Endothelial cell of umbilical vein (primary cell): ENCODE measurements around the gene SMIM38. TPM values are rescaled to one million over a fixed set of nuclear protein-coding genes. Genes with fewer than 3 reads are reported as not detected.

Experiments used
- BruUV-seq: library from RNA; stranded (reverse); fragments of 400-500 nt; replicated peaks from 2 replicates; lab custom pipeline; 2021; lab: Mats Ljungman, UMichigan
- CTCF ChIA-PET: fragments of 300-600, 350-600 bp; sonication (Branson Sonifier 250); formaldehyde crosslinking; loops from one replicate; lab custom pipeline; 2021; ENCODE audit warnings: antibody characterized with exemption, inconsistent platforms; lab: Charles Lee
- POLR2A ChIA-PET: fragments of 300-600, 350-600 bp; sonication (Branson Sonifier 250); formaldehyde crosslinking; loops from one replicate; lab custom pipeline; 2021; ENCODE audit warnings: antibody characterized with exemption, inconsistent platforms; lab: Charles Lee
- DNase-seq: peaks from one replicate; pipeline ENCODE4 v3.0.0-alpha.2; 2011; ENCODE audit warnings: low read depth, low spot score
- FAIRE-seq: peaks from 2 replicates; lab custom pipeline; 2011; peaks lifted over from hg19 to GRCh38; lab: Jason Lieb, UNC
- H2AFZ ChIP-seq: 2 replicates; pipeline ENCODE4 v1.6.0; 2012; ENCODE audit warnings: low read depth, low read length, control low read depth, inconsistent platforms
- H3K27ac ChIP-seq: 2 replicates; pipeline ENCODE4 v1.5.1; 2011; ENCODE audit warnings: low read depth, mild to moderate bottlenecking, control low read depth, low read length, moderate library complexity; ENCODE audit not compliant: insufficient read depth
- H3K27me3 ChIP-seq, 2 experiments: 2 replicates each; pipeline versions ENCODE4 v1.6.0 to v1.6.1; 2011; ENCODE audit warnings: low read length in 2 of 2, mixed read lengths in 1 of 2; ENCODE audit not compliant: control insufficient read depth in 2 of 2, insufficient read depth in 2 of 2
- H3K36me3 ChIP-seq, 2 experiments: 2 replicates in 1 of 2; 3 replicates in 1 of 2; pipeline ENCODE4 v1.5.1; 2011; ENCODE audit warnings: low read length in 2 of 2, mild to moderate bottlenecking in 1 of 2, moderate library complexity in 1 of 2; ENCODE audit not compliant: control insufficient read depth in 2 of 2, insufficient read depth in 2 of 2; ENCODE audit errors: extremely low read depth in 1 of 2
- H3K4me1 ChIP-seq: 3 replicates; pipeline ENCODE4 v1.5.1; 2011; ENCODE audit warnings: mild to moderate bottlenecking, low read length; ENCODE audit not compliant: control insufficient read depth, insufficient read depth; ENCODE audit errors: extremely low read depth
- H3K4me2 ChIP-seq: 2 replicates; pipeline ENCODE4 v1.6.1; 2011; ENCODE audit warnings: low read length, control low read depth, mixed read lengths; ENCODE audit not compliant: insufficient read depth
- H3K4me3 ChIP-seq, 3 experiments: fragments of 200-600 bp in 1 of 3; sonication (generic), shearing (Covaris generic) in 1 of 3; replicated peaks in 1 of 3; 2 replicates each; pipeline ENCODE4 v1.5.1; 2011 to 2016; ENCODE audit warnings: control low read depth in 3 of 3, low read length in 3 of 3, mild to moderate bottlenecking in 2 of 3, inconsistent platforms in 1 of 3, low read depth in 1 of 3, moderate library complexity in 1 of 3; ENCODE audit not compliant: insufficient read depth in 1 of 3
- H3K79me2 ChIP-seq: 2 replicates; pipeline ENCODE4 v1.6.0; 2012; ENCODE audit warnings: low read length, inconsistent platforms; ENCODE audit not compliant: control insufficient read depth, insufficient read depth
- H3K9ac ChIP-seq: replicated peaks from 2 replicates; pipeline ENCODE3; 2011; ENCODE audit warnings: low read length, control low read depth; ENCODE audit not compliant: insufficient read depth; ENCODE audit errors: extremely low read depth
- H3K9me1 ChIP-seq: replicated peaks from 3 replicates; pipeline ENCODE4 v1.6.0; 2011; ENCODE audit warnings: mild to moderate bottlenecking, low read length; ENCODE audit not compliant: control insufficient read depth, insufficient read depth; ENCODE audit errors: extremely low read depth
- H3K9me3 ChIP-seq: replicated peaks from 2 replicates; pipeline ENCODE4 v1.5.1; 2012; ENCODE audit warnings: low read length, inconsistent platforms; ENCODE audit not compliant: control insufficient read depth, insufficient read depth
- H4K20me1 ChIP-seq: replicated peaks from 2 replicates; pipeline ENCODE3; 2011; ENCODE audit warnings: mild to moderate bottlenecking, low read length; ENCODE audit not compliant: control insufficient read depth, insufficient read depth; ENCODE audit errors: extremely low read depth
- CTCF ChIP-seq, 2 donors: IDR thresholded peaks; 1 replicate in 1 of 2; 2 replicates in 1 of 2; pipeline ENCODE4 v1.5.1; 2011; ENCODE audit warnings: low read length in 2 of 2, mild to moderate bottlenecking in 2 of 2, moderate library complexity in 2 of 2, control low read depth in 1 of 2, inconsistent platforms in 1 of 2, low read depth in 1 of 2; ENCODE audit not compliant: insufficient read depth in 1 of 2; ENCODE audit errors: extremely low read depth in 1 of 2
- EZH2 ChIP-seq: IDR thresholded peaks from 2 replicates; pipeline ENCODE4 v1.6.1; 2012; ENCODE audit warnings: borderline replicate concordance, low read depth, mild to moderate bottlenecking, moderate library complexity, low read length, inconsistent platforms; ENCODE audit not compliant: severe bottlenecking
- FOS ChIP-seq: IDR thresholded peaks from 2 replicates; pipeline ENCODE4 v1.6.1; 2011; ENCODE audit warnings: mild to moderate bottlenecking, low read length, moderate library complexity, borderline replicate concordance; ENCODE audit not compliant: insufficient read depth
- GATA2 ChIP-seq: IDR thresholded peaks from 2 replicates; pipeline ENCODE4 v1.7.0; 2011; ENCODE audit warnings: low read depth, mild to moderate bottlenecking, moderate library complexity, mixed read lengths, low read length; ENCODE audit not compliant: insufficient read length, insufficient read depth
- JUN ChIP-seq: IDR thresholded peaks from 2 replicates; pipeline ENCODE4 v1.6.1; 2011; ENCODE audit warnings: borderline replicate concordance, low read depth; ENCODE audit not compliant: insufficient read length, insufficient read depth
- MYC ChIP-seq: IDR thresholded peaks from one replicate; pipeline ENCODE4 v1.6.1; 2011; ENCODE audit warnings: mild to moderate bottlenecking, low read depth, low read length
- POLR2A ChIP-seq: IDR thresholded peaks from 2 replicates; pipeline ENCODE4 v1.6.1; 2012; ENCODE audit warnings: low read depth, mild to moderate bottlenecking, control low read depth, low read length
- POLR2AphosphoS5 ChIP-seq: IDR thresholded peaks from 2 replicates; pipeline ENCODE4 v1.6.1; 2012; ENCODE audit warnings: low read depth, mild to moderate bottlenecking, control low read depth, low read length, moderate library complexity; ENCODE audit not compliant: insufficient read depth
- dilution Hi-C: fragments of 300-500 bp; cut with MboI; formaldehyde crosslinking; loops from one replicate; pipeline ENCODE4 v1.15.0; 2019; ENCODE audit warnings: low sequenced_read_pairs; ENCODE audit not compliant: extremely low pct_ligation_motif_present
- intact Hi-C: fragments of 100-400 bp; cut with micrococcal nuclease; formaldehyde crosslinking; loops from one replicate; pipeline ENCODE4 v1.10.0; 2022
- polyA plus RNA-seq, 4 experiments: library from polyadenylated mRNA; depleted of rRNA in 3 of 4; stranded (reverse) in 3 of 4; unstranded in 1 of 4; fragments of >200 nt; gene quantifications; 2 replicates each; pipeline versions ENCODE4 v1.2.1 to v1.2.3, GENCODE V29; 2011 to 2012; ENCODE audit warnings: missing spikeins in 1 of 4
- total RNA-seq: library from RNA; stranded (reverse); gene quantifications from 2 replicates; pipeline ENCODE4 v1.2.3, GENCODE V29; 2021
- TF ChIP-seq, protein P1 (sequence below): IDR thresholded peaks from 2 replicates; pipeline ENCODE4 v1.6.1; 2011; ENCODE audit not compliant: insufficient read depth, insufficient read length

The SMIM38 gene
- total and polyA plus RNA-seq, 2 donors (not counting 3 experiments of a cell fraction or from before 2014, with no cell fraction given), result 0.03 TPM; not detected in 1

DNA sequence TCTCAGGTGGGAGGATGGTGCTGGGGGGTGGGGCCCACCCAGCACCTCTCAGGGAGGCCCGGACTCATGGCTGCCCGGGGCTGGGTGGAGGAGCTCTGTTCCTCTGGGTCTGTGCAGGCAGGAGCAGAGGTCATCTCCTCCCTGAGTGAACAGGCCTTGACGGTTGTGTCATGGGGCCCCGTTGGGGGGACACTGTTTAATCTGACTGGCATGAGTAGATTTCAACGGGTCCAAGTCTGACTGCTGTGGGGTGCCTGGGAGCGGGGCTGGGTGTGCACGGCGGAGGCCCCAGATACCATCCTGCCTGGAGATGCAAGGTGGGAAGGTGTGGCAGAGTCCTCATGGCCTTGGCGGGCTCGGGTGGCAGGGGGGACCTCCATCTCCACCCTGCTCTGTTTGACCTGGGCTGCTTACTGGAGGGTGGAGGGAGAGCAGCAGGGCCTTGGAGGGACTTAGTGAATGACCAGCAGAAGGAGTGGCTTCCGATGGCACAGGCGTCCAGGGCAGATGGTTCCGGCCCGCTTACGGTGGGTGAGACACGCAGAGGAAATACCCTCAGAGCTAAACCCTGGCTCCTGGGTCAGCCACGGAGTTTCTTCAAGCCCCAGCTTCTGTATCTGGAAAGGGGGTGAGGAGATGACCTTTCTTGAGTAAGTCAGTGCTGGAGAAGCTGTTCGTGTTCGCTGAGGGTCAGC lies 48.7 kb downstream of the SMIM38 start:
- no peaks in the 10 kb centered on the region for H3K4me1 ChIP-seq
- no peaks in the 10 kb centered on the region for H3K9me3 ChIP-seq
- DNase-seq (no peak), FAIRE-seq (no peak)
- no peak overlapping the region for H3K27ac ChIP-seq
- TF ChIP-seq EZH2, result no peak
- TF ChIP-seq CTCF (IDR thresholded peaks at IDR 0.05; ENCODE audit: extremely low read depth in 1 of 2, insufficient read depth in 1 of 2, low read depth in 1 of 2, low read length in 2 of 2), result no peak
- no peak for TF ChIP-seq POLR2A
- TF ChIP-seq MYC, result no peak
- TF ChIP-seq POLR2AphosphoS5, result no peak
- TF ChIP-seq, protein P1, sequence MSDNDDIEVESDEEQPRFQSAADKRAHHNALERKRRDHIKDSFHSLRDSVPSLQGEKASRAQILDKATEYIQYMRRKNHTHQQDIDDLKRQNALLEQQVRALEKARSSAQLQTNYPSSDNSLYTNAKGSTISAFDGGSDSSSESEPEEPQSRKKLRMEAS, result no peak
- TF ChIP-seq GATA2, result no peak
- TF ChIP-seq FOS, result no peak
- TF ChIP-seq JUN, result no peak
- CTCF ChIA-PET, result interaction anchor here (2.1 kb wide), 1 partner anchor 73 kb away, joined by 4 read pairs; no protein-coding TSS in a partner anchor
- H4K20me1 ChIP-seq, result no peaks in the 10 kb centered on the region
- POLR2A ChIA-PET, result no interaction called here
- H3K27me3 ChIP-seq, result peaks cover 11 to 14% of the 10 kb centered on the region in 2 experiments
- H3K79me2 ChIP-seq, result no peaks in the 10 kb centered on the region
- intact Hi-C loops (no loop called here), dilution Hi-C loops (no loop called here)
- H3K36me3 ChIP-seq, result no peaks in the 10 kb centered on the region
- H2AFZ ChIP-seq, result no peak overlapping the region
- no peak overlapping the region for H3K9ac ChIP-seq
- no peak overlapping the region for H3K4me2 ChIP-seq
- no TSS peak for BruUV-seq
- H3K9me1 ChIP-seq, result no peaks in the 10 kb centered on the region
- no peak overlapping the region for H3K4me3 ChIP-seq
